AG09319 (cell line): Measurements from ENCODE around the gene LAMC3.

Experiments
- DNase-seq: peaks from one replicate; pipeline ENCODE4 v3.0.0-alpha.2; 2010; ENCODE audit warnings: low read depth; ENCODE audit errors: extremely low read depth
- TF ChIP-seq, protein P1 (sequence below): IDR thresholded peaks from 2 replicates; pipeline ENCODE4 v1.5.1; 2011; ENCODE audit warnings: low read depth, mild to moderate bottlenecking, inconsistent platforms, low read length, moderate library complexity

LAMC3 gene

DNA sequence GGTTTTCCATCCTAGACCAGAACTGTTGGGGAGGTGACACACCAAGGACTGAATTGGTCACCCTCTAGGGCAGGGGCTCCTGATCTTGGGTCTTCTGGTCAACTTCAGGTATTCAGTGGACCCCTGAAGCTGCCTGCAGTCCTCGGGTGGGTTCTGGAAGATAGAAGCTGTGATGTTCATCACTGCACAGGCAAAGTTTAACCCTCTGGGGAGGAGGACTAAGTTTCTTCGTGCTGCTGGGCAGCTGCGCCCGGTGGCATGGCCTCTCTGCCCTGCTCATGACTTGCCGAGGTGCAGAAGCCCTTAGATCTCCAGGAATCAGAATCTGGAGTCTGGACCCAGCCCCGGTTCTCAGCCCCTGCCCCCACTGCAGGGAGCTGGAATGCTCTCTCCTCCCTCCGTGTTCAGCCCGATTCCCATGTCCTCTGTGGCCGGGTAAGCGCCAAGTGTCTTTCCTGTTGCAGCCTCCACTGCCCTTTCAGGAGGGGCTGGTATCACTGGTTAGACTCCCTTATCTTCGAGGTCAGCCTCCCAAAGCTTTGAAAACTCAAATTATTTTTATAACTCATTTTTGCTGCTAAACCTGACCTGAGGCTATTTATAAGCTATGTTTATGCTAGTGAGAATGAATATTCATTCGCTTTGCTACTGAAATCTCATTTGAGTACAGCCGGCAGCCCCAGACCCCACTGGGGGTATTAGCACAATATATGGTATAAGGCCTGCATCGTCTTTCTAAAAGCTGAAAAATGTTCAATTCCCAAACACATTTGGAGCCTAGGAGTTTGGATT, 1.7 kb downstream of the LAMC3 start:
- TF ChIP-seq, protein P1, sequence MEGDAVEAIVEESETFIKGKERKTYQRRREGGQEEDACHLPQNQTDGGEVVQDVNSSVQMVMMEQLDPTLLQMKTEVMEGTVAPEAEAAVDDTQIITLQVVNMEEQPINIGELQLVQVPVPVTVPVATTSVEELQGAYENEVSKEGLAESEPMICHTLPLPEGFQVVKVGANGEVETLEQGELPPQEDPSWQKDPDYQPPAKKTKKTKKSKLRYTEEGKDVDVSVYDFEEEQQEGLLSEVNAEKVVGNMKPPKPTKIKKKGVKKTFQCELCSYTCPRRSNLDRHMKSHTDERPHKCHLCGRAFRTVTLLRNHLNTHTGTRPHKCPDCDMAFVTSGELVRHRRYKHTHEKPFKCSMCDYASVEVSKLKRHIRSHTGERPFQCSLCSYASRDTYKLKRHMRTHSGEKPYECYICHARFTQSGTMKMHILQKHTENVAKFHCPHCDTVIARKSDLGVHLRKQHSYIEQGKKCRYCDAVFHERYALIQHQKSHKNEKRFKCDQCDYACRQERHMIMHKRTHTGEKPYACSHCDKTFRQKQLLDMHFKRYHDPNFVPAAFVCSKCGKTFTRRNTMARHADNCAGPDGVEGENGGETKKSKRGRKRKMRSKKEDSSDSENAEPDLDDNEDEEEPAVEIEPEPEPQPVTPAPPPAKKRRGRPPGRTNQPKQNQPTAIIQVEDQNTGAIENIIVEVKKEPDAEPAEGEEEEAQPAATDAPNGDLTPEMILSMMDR: no peak
- no peak for DNase-seq

- TF ChIP-seq, protein P1: no peak
- DNase-seq: no peak
Observed at GRCh38 chr9:131011274-131012022, 2.5 kb downstream of the LAMC3 start.

DNA sequence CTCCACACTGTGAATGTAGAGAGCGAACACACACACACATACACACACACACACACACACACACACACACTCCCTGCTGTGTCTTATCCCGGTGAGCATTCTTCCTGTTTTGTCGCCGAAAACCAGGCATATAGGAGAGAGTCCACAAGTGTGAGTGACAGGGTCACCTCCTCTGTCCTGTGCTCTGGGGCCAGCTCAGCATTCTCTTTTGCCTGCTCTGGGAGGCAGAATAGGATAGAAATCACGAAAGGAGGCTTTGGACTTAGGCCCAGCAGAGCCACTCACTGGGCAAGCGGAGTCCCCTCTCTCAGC, 3.0 kb downstream of the LAMC3 start:
- TF ChIP-seq, protein P1: no peak
- DNase-seq: no peak

- TF ChIP-seq, protein P1: no peak
- DNase-seq: no peak
Observed at GRCh38 chr9:131012396-131012917, 3.5 kb downstream of the LAMC3 start.

DNA sequence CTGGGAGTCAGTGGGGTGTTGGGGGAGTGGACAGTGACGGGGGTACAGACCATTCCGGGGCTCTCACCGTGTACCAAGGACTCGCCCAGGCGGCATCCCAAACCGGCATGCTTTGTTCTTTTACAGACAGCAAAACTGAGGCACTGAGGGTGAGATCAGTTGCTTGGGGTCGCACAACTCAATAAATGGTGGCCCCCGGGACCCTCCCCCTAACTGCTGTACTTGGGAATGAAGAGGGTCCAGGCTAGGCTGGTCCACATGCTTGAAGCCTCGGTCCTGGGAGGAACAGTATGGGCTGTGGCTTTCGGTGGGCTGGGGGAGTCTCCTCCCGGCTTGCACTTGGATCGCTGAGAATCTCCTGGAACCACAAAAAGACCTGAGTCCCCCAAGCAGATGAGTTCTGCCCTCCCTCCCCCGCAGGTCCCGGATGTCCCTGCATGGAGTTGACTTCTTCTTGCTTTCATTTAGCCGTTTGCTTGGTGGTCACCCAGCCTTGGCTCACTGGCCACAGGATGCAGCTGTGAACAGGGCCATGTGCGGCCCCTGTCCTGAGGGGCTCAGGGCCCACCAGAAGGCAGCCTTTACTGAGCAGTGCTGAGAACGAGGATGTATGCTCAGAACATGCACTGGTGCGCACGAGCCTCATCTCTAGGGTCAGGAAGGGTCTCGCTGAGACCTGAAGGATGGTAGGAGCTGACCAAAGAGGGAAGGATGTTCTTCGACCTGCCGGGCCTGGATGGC, 4.2 kb downstream of the LAMC3 start:
- no peak for DNase-seq
- TF ChIP-seq, protein P1: no peak

- TF ChIP-seq, protein P1: no peak
- no peak for DNase-seq
Observed at GRCh38 chr9:131013771-131014676, 5.0 kb downstream of the LAMC3 start.
